ENCODE data around the gene LRRC23. TPM values are rescaled to one million over a fixed set of nuclear protein-coding genes. Genes with fewer than 3 reads are reported as not detected.
A peak's percentile ranks its signal among the peaks of the same experiment; 100 is the strongest.

LRRC23 gene
- total and polyA plus RNA-seq, 2 of the 13 experiments (the other 11 are each of a cell fraction or from before 2014, with no cell fraction given): 6.0 to 7.8 TPM

GRCh38 chr12:6890789-6891645 is 13.6 kb upstream of the LRRC23 start (continued):
- TF ChIP-seq RCOR2 (CRISPR knock-in tag; IDR thresholded peaks at IDR 0.05) (no peak), ZSCAN29 (CRISPR knock-in tag; conservative IDR thresholded peaks at IDR 0.05) (peak; percentile 63; the same call in 1 of the 2 replicates), MLXIP (CRISPR knock-in tag; IDR thresholded peaks at IDR 0.05; ENCODE audit: borderline replicate concordance) (no peak), SOX6 (IDR thresholded peaks at IDR 0.05) (no peak), SOX6 (CRISPR knock-in tag; IDR thresholded peaks at IDR 0.05) (peak; percentile 59; the same call in 1 of the 2 replicates), ZNF383 (CRISPR knock-in tag; IDR thresholded peaks at IDR 0.05; ENCODE audit: borderline replicate concordance) (no peak), ZNF615 (CRISPR knock-in tag; IDR thresholded peaks at IDR 0.05; ENCODE audit: borderline replicate concordance) (no peak), PBX2 (CRISPR knock-in tag; IDR thresholded peaks at IDR 0.05) (no peak), JUN (CRISPR knock-in tag; IDR thresholded peaks at IDR 0.05) (no peak), ARNT2 (CRISPR knock-in tag; IDR thresholded peaks at IDR 0.05; ENCODE audit: low read depth) (peak; percentile 93), RNF219 (CRISPR knock-in tag; IDR thresholded peaks at IDR 0.05) (no peak), ZBTB14 (CRISPR knock-in tag; IDR thresholded peaks at IDR 0.05) (0 out of 2 replicates have a peak, but pooled peaks have one; percentile 34), ZNF331 (CRISPR knock-in tag; IDR thresholded peaks at IDR 0.05) (peak; percentile 76), ZNF775 (CRISPR knock-in tag; IDR thresholded peaks at IDR 0.05; ENCODE audit: borderline replicate concordance) (no peak), ISL2 (CRISPR knock-in tag; IDR thresholded peaks at IDR 0.05) (0 out of 2 replicates have a peak, but pooled peaks have one; percentile 10), ZMAT5 (CRISPR knock-in tag; IDR thresholded peaks at IDR 0.05; ENCODE audit: borderline replicate concordance, low read depth) (no peak), HHEX (CRISPR knock-in tag; IDR thresholded peaks at IDR 0.05) (no peak; the same call in 1 of the 2 replicates), ZNF354B (CRISPR knock-in tag; IDR thresholded peaks at IDR 0.05) (0 out of 2 replicates have a peak, but pooled peaks have one; percentile 60), PRPF4 (IDR thresholded peaks at IDR 0.05; ENCODE audit: low read depth, low read length, poor library complexity, severe bottlenecking) (no peak), SMYD3 (CRISPR knock-in tag; IDR thresholded peaks at IDR 0.05) (peak; percentile 77; the same call in 1 of the 2 replicates), THYN1 (CRISPR knock-in tag; IDR thresholded peaks at IDR 0.05; ENCODE audit: borderline replicate concordance, low read depth) (no peak), RBAK (CRISPR knock-in tag; IDR thresholded peaks at IDR 0.05) (no peak)
